ENCODE data around the gene SCLY. TPM values are rescaled to one million over a fixed set of nuclear protein-coding genes. Genes with fewer than 3 reads are reported as not detected.

The SCLY gene
- total RNA-seq, 1 donor from 2014 or later, result 44.0 TPM

GRCh38 chr2:238039151-238039550, 21.6 kb upstream of the SCLY start:
- H3K9me3 Mint-ChIP-seq (ENCODE audit: unreplicated experiment), result peaks cover 3% of the 10 kb centered on the region
- DNase-seq, result no peak

GRCh38 chr2:238039985-238040384, 20.8 kb upstream of the SCLY start:
- Mint-ChIP-seq H3K36me3 (ENCODE audit: unreplicated experiment) (no peaks in the 10 kb centered on the region), H3K4me1 (ENCODE audit: low read depth, unreplicated experiment) (no peaks in the 10 kb centered on the region), H3K27ac (ENCODE audit: unreplicated experiment) (no peak overlapping the region), H3K9me3 (ENCODE audit: unreplicated experiment) (peaks cover 3% of the 10 kb centered on the region), H3K4me3 (ENCODE audit: unreplicated experiment) (no peak overlapping the region), H3K27me3 (ENCODE audit: unreplicated experiment) (no peaks in the 10 kb centered on the region)
- no peak for DNase-seq
- TF ChIP-seq CTCF (IDR thresholded peaks at IDR 0.05; ENCODE audit: partially characterized antibody, unreplicated experiment), result no peak

More at GRCh38 chr2:238039151-238039550, 21.6 kb upstream of the SCLY start:
- H3K4me3 Mint-ChIP-seq (ENCODE audit: unreplicated experiment), result no peak overlapping the region
- H3K27ac Mint-ChIP-seq (ENCODE audit: unreplicated experiment), result no peak overlapping the region
- no peaks in the 10 kb centered on the region for H3K4me1 Mint-ChIP-seq (ENCODE audit: low read depth, unreplicated experiment)
- H3K27me3 Mint-ChIP-seq (ENCODE audit: unreplicated experiment), result no peaks in the 10 kb centered on the region
- no peaks in the 10 kb centered on the region for H3K36me3 Mint-ChIP-seq (ENCODE audit: unreplicated experiment)
- TF ChIP-seq CTCF (IDR thresholded peaks at IDR 0.05; ENCODE audit: partially characterized antibody, unreplicated experiment), result no peak

- no peaks in the 10 kb centered on the region for H3K27me3 Mint-ChIP-seq (ENCODE audit: unreplicated experiment)
- no peak for TF ChIP-seq CTCF (IDR thresholded peaks at IDR 0.05; ENCODE audit: partially characterized antibody, unreplicated experiment)
- H3K9me3 Mint-ChIP-seq (ENCODE audit: unreplicated experiment), result peaks cover 3% of the 10 kb centered on the region
- H3K27ac Mint-ChIP-seq (ENCODE audit: unreplicated experiment), result no peak overlapping the region
- H3K36me3 Mint-ChIP-seq (ENCODE audit: unreplicated experiment), result no peaks in the 10 kb centered on the region
- no peaks in the 10 kb centered on the region for H3K4me1 Mint-ChIP-seq (ENCODE audit: low read depth, unreplicated experiment)
- no peak for DNase-seq
- no peak overlapping the region for H3K4me3 Mint-ChIP-seq (ENCODE audit: unreplicated experiment)
Observed at GRCh38 chr2:238040918-238041317, 19.9 kb upstream of the SCLY start.

DNA sequence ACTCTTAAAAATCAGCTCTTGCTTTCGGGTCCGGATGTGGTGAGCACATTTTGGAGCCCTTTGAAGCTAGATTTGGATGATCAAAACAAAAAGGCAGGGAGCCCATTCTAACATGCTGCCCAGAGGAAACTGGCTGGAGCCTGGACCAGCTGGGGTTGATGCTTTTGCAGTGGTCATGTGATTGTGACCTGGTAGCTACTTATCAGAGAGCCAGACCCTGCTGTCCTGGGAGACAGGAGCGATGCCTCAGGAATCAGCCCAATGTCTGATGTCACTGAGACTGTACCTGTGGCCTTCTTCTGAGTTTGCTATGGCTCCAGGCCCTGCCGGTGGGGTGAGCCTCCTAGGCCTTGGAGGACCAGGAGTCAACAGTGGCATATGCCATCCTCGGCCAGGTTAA, 18.7 kb upstream of the SCLY start:
- peaks cover 3% of the 10 kb centered on the region for H3K9me3 Mint-ChIP-seq (ENCODE audit: unreplicated experiment)
- peaks cover 8% of the 10 kb centered on the region for H3K36me3 Mint-ChIP-seq (ENCODE audit: unreplicated experiment)
- no peak overlapping the region for H3K27ac Mint-ChIP-seq (ENCODE audit: unreplicated experiment)
- DNase-seq, result no peak
- no peaks in the 10 kb centered on the region for H3K27me3 Mint-ChIP-seq (ENCODE audit: unreplicated experiment)
- H3K4me1 Mint-ChIP-seq (ENCODE audit: low read depth, unreplicated experiment), result no peaks in the 10 kb centered on the region
- no peak for TF ChIP-seq CTCF (IDR thresholded peaks at IDR 0.05; ENCODE audit: partially characterized antibody, unreplicated experiment)
- H3K4me3 Mint-ChIP-seq (ENCODE audit: unreplicated experiment), result no peak overlapping the region

DNA sequence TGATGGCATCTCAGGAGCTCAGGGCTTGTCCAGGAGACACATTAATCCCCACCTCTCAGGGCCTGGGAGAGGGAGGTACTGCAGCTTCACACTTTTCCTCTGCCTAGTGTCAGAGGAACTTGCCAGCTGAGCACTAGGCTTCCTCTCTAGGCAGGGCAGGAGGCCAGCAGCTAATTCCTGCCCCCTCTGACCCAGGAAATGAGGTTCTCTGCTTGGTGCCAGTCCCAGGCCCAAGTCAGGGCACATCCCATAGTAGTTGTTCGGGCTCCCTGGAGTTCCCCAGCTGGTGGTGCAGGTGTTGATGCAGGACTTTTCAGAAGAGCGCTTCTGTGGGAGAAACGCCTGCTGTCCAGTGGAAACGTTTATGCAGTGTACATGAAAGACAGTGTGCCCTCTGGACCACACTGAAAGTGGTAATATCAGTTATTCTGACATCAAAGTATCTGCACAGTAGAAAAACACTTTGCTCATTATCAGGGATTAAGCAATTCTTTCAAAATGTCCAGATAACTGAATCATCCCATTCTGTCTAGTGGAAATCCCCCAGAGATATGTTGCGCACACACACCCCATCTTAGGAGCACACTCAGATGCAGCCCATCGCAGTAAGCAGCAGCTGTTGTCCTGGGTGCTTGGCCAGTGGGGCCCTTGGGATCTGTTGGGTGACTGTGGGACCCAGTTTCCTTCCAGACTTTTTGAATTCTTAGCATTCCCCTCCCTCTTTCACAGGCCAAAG, 17.8 kb upstream of the SCLY start:
- no peak for DNase-seq
- H3K36me3 Mint-ChIP-seq (ENCODE audit: unreplicated experiment), result peaks cover 12% of the 10 kb centered on the region
- H3K4me3 Mint-ChIP-seq (ENCODE audit: unreplicated experiment), result no peak overlapping the region
- no peak overlapping the region for H3K27ac Mint-ChIP-seq (ENCODE audit: unreplicated experiment)
- no peak for TF ChIP-seq CTCF (IDR thresholded peaks at IDR 0.05; ENCODE audit: partially characterized antibody, unreplicated experiment)
- H3K9me3 Mint-ChIP-seq (ENCODE audit: unreplicated experiment), result peaks cover 3% of the 10 kb centered on the region
- H3K27me3 Mint-ChIP-seq (ENCODE audit: unreplicated experiment), result no peaks in the 10 kb centered on the region
- H3K4me1 Mint-ChIP-seq (ENCODE audit: low read depth, unreplicated experiment), result no peaks in the 10 kb centered on the region

All from glutamatergic neuron (in vitro differentiated cells).